GM23248 (cell line): ENCODE results near the gene DCLK2.

Experiments used
- EZH2 ChIP-seq: fragments of 200-600 bp; sonication (generic); IDR thresholded peaks from 2 replicates; pipeline ENCODE4 v1.6.1; 2018; ENCODE audit warnings: antibody characterized with exemption, mild to moderate bottlenecking; ENCODE audit not compliant: insufficient read depth, poor library complexity, severe bottlenecking
- EZH2phosphoT487 ChIP-seq: fragments of 200-600 bp; sonication (generic); IDR thresholded peaks from 2 replicates; pipeline ENCODE4 v1.6.1; 2018; ENCODE audit warnings: antibody characterized with exemption, moderate library complexity, mild to moderate bottlenecking, low read depth; ENCODE audit not compliant: insufficient read depth

GRCh38 chr4:150218447-150218846 is 140.2 kb downstream of the DCLK2 start:
- no peak for TF ChIP-seq EZH2phosphoT487
- no peak for TF ChIP-seq EZH2
